Urothelium cell line (cell line): ENCODE measurements around the gene KAT6B.
"Not testable (repeated sequence)": the region's sequence is repeated elsewhere in the genome, so short reads cannot be mapped to it uniquely, and the experiment has no call there.

Experiments
- DNase-seq: peaks from one replicate; pipeline ENCODE4 v3.0.0; 2011; ENCODE audit warnings: low spot score, mixed read lengths
- FAIRE-seq: peaks from 2 replicates; lab custom pipeline; 2011; peaks lifted over from hg19 to GRCh38; lab: Jason Lieb, UNC

KAT6B gene

DNA sequence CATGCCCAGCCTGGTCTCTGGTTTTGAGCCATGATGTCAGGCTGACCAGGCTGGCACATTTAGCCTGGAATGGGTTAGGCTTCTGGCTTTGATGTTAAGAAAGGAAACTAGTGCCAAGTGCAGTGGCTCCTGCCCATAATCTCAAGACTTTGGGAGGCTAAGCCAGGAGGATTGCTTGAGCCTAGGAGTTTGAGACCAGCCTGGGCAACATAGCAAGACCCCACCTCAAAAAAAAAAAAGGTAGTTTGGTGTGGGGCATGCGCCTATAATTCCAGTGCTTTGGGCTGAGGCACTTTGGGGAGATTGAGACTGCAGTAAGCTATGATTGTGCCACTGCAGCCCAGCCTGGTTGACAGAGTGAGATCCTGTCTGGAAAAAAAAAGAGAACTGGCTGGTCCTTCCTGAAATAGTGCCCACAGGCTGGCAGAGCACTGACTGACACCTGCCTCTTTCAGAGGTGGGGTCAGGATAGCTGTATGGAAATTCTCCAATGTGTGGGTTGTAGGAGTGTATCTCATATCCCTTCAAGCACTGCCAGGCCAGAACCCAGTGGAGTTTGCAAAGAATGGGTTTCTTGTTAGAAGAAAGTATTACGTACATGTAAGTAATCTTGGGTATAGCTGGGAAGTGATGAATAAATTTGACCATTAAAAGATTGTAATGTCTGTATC, 61.3 kb downstream of the KAT6B start:
- FAIRE-seq: no peak
- no peak for DNase-seq

DNA sequence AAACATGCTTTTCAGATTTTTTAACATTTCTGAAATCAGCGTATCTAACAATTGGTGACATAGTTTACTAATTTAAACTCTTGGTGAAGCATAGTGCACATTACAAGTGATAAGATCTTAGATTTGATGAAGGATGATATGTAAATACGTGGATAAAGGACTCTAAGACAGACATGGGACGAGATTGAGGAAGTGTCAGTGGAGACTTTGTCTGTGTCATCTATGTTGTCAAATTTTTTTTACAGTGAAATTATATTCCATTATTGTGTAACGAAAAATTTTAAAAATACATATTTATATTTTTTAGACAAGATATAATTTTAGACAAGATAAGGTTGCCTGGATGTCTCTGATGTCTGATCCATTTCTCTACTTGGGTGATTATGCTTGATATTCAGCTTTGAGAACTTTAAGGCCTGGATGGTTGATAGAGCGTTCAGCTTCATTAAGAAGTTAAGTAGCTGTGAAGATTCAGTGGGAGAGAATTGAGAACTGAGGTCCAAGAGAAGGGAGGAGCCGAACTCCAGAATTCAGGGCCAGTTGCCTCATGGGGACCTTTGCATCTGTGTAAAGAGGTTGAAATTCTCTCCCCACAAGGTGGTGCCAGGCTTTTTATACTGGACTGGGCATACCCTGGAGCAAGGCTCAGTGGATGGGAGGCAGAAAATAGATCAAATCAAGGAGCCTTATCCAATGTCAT, 62.7 kb downstream of the KAT6B start:
- FAIRE-seq (no peak), DNase-seq (no peak)

DNA sequence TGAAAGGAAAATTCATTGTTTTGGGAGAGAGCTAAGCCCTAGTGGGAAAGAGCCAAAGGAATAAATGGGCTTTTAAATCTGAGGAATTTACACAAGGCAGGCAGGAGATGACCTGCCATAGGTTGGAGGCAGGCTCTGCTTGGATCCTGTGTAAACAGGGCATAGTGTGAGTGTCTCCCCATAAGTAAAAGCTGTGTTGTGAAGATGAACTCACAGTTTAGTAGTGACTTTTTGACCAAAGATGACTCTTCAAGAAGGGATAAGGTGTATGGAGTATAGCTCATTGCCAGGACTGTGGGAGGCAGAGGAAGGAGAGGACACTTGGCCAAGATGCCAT, 63.2 kb downstream of the KAT6B start:
- FAIRE-seq: no peak
- DNase-seq: no peak

DNA sequence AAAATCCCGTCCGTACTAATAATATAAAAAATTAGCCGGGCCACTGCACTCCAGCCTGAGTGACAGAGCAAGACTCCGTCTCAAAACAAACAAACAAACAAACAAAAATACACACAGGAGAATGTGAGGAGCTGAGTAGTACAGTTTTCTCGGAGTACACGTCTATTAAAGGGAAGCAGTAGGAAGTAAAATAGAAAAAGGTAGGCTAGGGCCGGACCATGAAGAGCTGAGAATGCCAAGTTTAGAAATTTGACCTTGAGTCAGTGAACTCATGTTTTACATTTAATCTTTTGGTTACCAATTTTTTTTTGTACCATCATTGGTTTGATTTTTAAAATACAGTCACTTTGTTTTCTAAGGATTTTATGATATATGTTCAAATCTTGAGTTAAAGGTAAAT, 64.1 kb downstream of the KAT6B start:
- DNase-seq: no peak
- no peak for FAIRE-seq

DNA sequence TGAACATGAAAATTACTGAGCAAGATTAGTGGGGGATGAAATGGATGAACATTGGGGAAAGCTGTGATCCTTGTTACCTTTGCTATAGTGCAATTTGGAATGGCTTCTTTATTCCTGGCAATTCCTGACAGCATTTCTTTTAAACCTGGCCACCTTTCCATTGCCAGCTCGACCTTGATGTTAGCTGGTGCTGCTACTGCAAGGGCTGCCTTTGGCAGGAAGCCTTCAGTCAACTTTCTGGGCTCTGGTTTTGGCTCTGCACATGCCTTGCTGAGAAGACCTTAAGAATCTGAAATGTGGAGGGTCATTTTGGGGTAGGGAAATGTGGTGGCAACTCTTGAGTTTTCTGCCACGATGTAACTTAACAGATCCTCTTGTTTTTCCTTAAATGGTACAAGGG, 64.7 kb downstream of the KAT6B start:
- FAIRE-seq: no peak

DNA sequence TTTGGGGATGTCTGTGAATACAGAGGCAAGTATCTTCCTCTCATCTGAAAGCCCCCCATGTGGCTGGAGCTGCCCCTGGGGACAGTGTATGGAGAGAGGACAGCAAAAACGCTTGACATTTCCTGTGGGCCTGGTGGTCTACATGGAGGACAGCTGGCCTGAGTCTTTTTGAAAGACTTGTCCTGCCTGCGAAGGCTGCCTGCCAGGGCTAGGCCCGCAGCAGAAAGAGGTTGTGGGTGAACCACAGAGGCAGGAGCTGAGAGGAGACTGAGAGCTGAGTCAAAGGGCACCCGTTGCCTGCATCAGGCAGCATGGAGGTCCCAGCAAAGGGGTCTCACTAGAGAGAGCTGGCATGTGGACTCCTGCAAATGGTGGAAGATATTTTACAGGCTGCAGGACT, 66.4 kb downstream of the KAT6B start:
- DNase-seq (no peak), FAIRE-seq (no peak)

More for the DNA sequence above, 64.7 kb downstream of the KAT6B start:
- no peak for DNase-seq

DNA sequence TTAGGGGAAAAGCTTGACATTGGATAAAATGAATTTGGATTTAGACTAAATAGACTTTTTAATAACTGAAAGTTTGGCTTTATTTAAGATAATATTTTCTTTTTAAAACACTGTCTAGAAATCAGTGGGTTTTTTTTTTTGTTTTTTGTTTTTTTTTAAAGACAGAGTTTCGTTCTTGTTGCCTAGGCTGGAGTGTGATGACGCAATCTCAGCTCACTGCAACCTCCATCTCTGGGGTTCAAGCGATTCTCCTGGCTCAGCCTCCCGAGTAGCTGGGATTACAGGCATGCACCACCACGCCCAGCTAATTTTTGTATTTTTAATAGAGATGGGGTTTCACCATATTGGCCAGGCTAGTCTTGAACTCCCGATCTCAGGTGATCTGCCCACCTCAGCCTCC, 66.9 kb downstream of the KAT6B start:
- not testable (repeated sequence) for FAIRE-seq, DNase-seq

DNA sequence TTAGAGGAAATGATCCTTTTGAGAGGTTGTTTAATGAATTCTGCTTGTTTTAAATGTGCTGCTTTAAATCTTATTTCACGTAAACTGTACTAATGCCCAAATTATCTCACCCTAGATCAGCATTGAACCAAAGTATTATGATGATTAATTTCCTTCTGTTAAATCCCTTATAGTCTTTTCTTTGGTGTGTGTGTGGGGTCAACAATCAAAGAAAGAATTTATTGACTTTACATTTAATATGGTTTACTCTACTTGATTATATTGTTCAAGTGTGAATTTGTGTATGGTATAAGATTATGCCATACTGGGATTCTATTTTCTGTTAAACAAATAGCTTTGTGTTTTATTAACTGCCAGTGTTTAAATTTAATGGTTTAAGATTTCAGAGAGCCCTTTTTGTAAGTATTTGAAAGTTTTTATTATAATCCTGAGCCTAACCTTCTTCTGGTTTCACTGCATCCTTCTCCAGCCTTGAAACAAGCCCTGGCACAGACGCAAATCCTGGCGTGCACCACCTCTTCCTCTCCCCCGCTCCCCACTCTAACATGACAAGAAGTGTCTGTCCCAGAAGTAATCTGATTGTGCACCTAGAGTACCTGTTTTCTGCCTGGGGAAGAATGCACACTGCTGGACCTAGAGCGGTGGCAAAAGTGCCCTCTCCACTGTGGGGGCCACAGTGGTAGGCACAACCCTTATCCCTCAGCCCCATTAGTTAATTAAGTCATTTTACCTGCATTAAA, 70.6 kb downstream of the KAT6B start:
- DNase-seq (no peak), FAIRE-seq (no peak)

DNA sequence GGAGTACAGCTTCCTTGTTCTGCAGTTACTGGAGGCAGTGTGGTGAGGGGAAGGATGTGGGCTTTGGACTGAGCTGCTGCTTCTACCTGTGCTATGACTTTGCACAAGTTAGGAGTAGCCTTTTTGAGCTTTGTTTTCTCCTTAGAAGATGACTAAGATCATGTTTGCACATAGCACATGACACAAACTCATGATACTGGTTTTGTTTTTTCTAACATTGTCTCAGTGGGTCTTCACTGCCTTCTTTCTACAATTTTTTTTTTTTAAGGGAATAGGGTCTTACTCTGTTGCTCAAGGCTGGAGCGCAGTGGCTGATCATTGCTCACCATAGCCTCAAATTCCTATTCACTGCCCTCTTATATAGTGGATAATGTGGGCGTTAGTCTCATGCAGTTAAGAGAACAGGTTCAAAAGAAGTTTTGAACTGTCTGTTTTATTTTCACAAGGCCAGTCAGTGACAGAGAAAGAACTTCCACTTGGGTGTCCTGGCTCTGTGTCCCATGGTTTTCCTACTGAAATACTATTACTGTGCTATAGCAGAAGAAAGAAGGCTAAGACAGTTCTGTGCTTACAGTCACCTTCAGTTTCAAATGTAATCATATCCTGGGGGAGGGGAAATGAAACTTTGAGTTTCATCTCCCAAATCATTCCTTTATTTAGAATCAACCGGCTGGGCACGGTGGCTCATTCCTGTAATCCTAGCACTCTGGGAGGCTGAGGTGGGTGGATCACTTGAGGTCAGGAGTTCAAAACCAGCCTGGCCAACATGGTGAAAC, 72.0 kb downstream of the KAT6B start:
- no peak for DNase-seq
- FAIRE-seq: no peak

DNA sequence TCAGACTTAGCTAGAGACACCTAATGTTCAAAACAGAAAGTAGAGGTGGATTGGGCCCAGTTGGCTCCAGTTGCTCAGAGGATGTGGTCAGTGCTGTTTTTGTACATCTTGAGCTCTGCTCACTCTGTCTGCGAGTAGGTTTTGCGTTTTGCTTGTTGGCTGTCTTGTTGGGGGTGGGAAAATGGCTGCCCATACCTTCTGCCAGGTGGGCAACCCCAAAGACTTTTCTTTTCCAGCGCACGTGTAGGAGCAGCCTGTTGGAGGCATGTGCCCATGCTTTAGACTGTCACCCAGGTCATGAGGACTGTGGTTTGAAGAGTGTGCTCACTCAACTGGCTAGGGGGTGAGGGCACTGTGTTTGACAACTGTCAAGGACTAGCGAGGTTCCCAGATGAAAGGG, 73.9 kb downstream of the KAT6B start:
- no peak for DNase-seq
- no peak for FAIRE-seq

DNA sequence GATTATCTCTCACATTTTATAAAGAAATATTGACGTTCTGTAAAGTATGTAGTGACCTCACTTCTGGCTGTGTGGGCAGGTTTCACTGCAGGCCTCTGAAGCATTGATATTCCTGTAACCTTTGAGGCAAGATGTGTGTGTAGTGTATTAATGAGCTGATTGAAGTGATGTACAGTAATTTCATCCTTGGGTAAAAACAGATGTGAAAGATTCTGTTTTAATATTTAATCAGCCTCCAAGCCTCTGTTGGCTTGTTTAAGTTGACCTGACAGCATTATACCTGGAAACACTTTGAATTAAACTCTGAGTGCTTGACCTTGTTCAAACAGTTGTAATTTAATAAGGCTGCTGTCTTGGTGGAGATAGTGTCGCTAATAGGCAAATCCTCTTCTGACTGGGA, 74.9 kb downstream of the KAT6B start:
- DNase-seq: no peak

DNA sequence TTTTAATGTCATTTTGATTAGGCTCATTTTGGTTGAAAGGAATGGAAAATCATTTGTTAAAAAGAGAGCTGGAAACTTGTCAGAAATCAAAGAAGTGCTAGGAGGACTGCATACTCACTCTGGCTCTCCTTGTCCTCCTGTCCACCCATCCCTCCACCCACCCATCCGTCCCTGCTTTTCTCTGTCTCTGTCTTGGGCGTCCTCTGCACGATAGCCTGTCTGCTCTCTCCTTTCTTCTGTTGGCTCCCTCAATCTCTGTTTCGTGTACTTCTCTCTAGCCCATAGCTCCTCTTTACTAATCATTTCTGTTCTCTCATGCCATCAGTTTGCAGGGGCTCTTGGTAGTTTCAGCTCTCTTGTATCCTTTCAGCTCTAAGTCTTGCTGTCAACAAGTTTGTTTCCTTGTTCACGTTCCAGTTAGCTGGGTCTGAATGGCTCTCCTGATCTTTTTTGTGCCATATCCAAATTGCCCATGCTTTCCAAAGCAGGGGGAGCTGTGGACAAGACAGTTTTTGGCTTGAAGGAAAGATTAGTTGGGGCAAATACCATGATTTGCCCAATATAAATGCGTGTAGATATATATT, 75.6 kb downstream of the KAT6B start:
- no peak for FAIRE-seq
- no peak for DNase-seq

More for the DNA sequence above, 74.9 kb downstream of the KAT6B start:
- FAIRE-seq: no peak

DNA sequence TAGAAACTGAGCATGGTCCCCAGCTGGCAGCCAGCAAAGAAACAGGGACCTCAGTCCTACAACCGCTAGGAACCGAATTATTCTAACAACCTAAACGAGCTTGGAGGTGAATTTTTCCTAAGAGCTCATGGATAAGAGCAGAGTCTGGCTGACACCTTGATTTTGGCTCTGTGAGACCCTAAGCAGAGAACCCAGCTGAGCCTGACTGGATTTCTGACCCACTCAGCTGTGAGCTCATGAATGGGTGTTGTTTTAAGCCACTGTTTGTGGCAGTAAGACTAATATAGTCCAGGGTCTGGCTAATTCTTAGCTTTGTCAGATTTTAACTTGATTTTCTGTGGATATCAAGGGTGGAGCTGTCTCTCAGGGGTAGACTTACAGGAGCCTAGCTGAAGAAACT, 77.1 kb downstream of the KAT6B start:
- DNase-seq (no peak), FAIRE-seq (no peak)

DNA sequence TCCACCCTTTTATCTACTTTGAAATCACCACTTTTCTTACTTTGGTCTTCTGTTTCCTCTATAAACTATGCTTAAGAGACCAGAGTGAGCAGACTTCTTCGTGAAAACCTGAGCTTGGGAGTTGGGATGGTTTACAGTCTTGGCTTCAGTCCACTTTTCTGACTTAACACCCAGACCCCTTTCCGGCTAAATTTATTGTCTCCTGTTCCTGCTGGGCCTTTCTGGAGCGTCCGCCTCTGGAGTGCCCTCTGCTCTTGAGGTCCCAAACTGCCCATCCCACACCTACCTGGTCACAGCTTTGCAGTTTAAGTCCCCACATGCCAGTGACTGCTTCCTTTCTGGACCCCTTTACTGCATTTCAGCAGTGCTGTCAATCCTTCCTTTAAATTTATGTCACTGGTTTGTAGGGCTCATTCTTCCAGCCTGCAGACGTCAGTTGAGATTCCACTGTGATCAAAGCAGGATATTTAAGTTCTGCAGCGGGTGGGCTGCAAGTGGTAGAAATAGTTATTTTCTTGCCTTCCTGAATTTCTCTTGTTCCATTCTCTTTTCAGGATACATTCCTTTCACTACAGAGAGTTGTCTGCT, 80.3 kb downstream of the KAT6B start:
- no peak for DNase-seq
- no peak for FAIRE-seq

DNA sequence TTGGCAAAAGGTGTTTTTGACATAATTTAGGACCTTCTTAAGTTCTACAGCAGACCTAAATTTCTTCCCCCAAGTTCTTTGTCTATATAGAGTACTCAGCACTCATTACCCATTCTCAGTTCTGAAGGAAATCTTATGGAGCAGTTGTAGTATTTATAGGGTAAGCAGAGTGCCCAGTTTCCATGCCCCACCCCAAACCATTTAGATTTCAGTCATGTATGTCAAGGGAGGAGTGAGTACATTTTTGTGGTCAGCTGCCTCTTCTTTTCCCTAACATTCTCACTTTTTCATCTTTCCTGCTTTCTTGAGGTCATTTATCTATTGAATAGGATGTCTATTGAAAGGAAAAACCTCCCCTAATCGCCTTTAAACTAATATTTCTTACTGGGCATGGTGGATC, 83.3 kb downstream of the KAT6B start:
- DNase-seq (no peak), FAIRE-seq (no peak)

DNA sequence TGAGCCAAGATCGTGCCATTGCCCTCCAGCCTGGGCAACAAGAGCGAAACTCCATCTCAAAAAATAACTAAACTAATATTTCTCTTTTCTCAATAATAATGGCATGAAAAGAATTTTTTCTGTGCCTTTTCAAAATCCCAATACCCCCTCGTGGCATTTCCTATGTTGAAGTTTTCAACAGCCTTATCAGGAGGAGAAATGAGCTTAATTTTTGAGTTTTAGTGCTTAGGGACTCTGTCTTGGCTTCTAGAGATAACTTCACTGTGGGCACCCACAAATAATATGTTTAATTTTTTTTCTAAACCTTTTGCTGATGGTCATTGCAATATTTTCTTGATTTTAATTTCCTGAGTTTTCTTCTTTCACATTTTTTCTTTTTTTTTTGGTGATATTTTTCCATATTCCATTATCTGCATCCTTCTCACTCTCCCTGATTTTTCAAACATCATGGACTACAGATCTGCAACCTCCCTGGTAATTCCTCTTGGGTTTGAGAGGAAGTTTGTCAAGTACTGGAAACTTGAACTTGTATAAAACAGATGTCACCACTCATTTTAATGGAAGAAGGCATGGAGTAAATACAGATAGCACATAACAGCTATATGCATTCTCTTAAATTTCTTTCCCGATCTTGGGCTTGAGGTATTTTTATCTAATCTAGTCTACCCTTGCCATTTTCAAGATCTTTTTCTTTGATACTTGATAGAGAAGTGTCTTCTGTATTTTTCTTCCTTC, 84.0 kb downstream of the KAT6B start:
- DNase-seq: no peak

DNA sequence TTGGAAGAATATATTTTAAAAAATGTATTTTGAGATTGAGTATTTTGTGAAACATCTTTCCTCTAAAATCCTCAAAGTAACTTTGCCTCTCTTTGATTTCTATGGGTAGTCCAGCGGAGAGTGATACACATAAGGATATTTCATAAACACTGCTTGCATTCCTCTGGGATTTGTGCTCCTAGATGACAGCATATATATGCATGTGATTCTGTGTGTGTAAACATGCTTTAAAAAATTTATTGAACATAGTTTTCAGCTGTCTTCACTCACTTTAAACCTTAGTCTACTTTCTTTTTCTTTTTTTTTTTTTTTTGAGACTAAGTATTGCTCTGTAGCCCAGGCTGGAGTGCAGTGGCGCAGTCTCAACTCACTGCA, 84.6 kb downstream of the KAT6B start:
- DNase-seq: no peak
- FAIRE-seq: no peak

More for the DNA sequence above, 84.0 kb downstream of the KAT6B start:
- no peak for FAIRE-seq

DNA sequence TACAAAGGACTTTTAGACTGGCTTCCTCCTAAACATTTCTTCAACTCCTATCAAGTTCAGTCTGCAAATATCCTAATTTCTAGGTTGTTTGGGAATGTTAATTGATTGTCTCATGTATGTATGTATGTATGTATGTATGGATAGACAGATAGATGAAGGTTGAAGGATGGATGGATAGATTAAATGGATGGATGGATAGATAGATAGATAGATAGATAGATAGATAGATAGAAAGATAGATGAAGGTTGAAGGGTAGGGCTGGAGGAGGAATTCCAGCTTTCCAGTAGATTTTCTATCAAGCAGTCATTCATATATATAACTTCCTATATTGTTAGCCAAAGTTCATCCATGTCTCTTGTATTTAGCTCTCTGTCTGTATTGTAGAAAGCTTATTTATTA, 85.8 kb downstream of the KAT6B start:
- DNase-seq: no peak
- FAIRE-seq: no peak

DNA sequence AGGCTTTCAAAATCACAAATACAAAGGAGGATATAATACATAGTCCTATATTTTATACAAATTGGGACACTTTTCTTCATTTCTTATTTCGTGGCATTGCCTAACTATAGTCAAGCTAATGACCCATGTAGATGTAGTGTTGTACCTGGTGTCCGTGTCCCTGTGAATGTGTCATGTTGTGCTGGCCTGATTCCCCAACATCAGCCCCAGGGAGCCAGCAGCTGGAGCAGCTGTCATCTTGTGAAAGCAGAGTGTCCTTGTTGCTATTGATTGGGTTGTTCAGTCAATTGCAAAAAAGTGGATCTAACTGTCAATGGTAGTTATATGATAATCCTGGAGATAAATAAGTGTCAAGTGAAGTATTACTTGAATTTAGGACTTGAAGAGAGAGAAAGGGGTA, 86.3 kb downstream of the KAT6B start:
- DNase-seq (no peak), FAIRE-seq (no peak)

DNA sequence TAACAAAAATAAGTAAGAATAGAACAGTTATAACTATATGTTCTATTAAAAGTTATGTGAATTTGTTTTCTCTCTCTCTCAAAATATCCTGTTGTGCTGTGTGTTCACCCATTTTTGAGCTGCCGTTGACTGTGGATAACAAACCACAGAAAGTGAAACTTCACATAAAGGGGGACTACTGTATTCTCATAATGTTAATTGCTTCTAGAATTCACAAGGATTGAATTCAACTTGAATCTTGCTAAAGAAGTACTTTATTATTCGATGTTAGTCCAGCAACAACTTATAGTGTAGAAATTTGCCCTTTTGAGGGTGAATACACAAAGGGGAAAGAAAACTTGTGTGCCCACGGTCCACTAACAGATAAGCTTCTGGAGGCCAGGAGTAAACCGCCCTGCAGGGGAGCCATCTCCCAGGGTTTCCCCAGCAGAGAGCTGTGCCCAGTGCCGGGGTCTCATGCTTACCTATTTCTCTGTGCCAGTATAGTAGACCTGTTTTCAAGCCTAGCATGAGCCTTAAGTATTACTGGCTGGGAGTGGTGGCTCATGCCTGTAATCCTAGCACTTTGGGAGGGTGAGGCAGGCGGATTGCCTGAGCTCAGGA, 87.1 kb downstream of the KAT6B start:
- DNase-seq (no peak), FAIRE-seq (no peak)
